ENCODE measurements around the gene MLLT10. TPM values are rescaled to one million over a fixed set of nuclear protein-coding genes. Genes with fewer than 3 reads are reported as not detected.
A peak's percentile ranks its signal among the peaks of the same experiment; 100 is the strongest.

The MLLT10 gene
- total and polyA plus RNA-seq, 9 of the 15 experiments (the other 6 are each of a cell fraction or from before 2014, with no cell fraction given) = 18.8 to 81.4 (median 64.2) TPM

GRCh38 chr10:21511946-21512572 is 22.0 kb upstream of the MLLT10 start:
- Histone ChIP-seq H2AFZ (ENCODE audit: low read depth, low read length) (peak overlapping the region; percentile 74; the same call in 1 of the 2 replicates), H3K9ac (ENCODE audit: insufficient read depth in 1 of 2, low read depth in 2 of 2, low read length in 2 of 2) (no peak overlapping the region; a peak in 1 of 4 replicates), H3K36me3 (ENCODE audit: control insufficient read depth, insufficient read depth, low read length) (no peaks in the 10 kb centered on the region), H3K4me2 (ENCODE audit: insufficient read depth, low read length) (no peak overlapping the region), H3K79me2 (ENCODE audit: control insufficient read depth, insufficient read depth, low read length) (no peaks in the 10 kb centered on the region), H3K4me3 (no peak overlapping the region), H3K27me3 (ENCODE audit: control insufficient read depth in 2 of 2, insufficient read depth in 2 of 2, low read length in 2 of 2) (no peaks in the 10 kb centered on the region), H3K9me3 (replicated peaks; ENCODE audit: control insufficient read depth, insufficient read depth, low read depth, low read length) (no peaks in the 10 kb centered on the region), H3K4me1 (replicated peaks in 1 of 2; ENCODE audit: control insufficient read depth in 2 of 2, insufficient read depth in 2 of 2, low read length in 2 of 2) (peaks cover 11% of the 10 kb centered on the region in 2 experiments; a peak in 3 of 5 replicates), H3K27ac (ENCODE audit: extremely low read depth, low read depth, low read length) (no peak overlapping the region), H3K9me1 (ENCODE audit: control insufficient read depth, insufficient read depth, low read length) (no peaks in the 10 kb centered on the region), H4K20me1 (replicated peaks; ENCODE audit: control insufficient read depth, insufficient read depth, low read length) (no peaks in the 10 kb centered on the region)
- 61% methylated on average over 3 of the region's 3 CpGs for WGBS (ENCODE audit: insufficient coverage, low coverage, missing lambda C conversion rate)
- FAIRE-seq (no peak), ATAC-seq (no peak), DNase-seq (ENCODE audit: extremely low read depth in 1 of 4, low spot score in 3 of 4) (no peak)
- in situ Hi-C loops (cut with MboI) (no loop called here), intact Hi-C loops (cut with micrococcal nuclease) (no loop called here)
- TF ChIP-seq ARID3A (IDR thresholded peaks at IDR 0.05; ENCODE audit: borderline replicate concordance, low read depth, low read length) (no peak), CSDE1 (IDR thresholded peaks at IDR 0.05) (no peak), ARID2 (IDR thresholded peaks at IDR 0.05) (no peak)
- POLR2A ChIA-PET = interaction anchor here (1.4 to 1.6 kb wide), 2 partner anchors 14 to 15 kb away, joined by 4 to 6 read pairs; partner anchors contain the start of gene SKIDA1
- CTCF ChIA-PET (ENCODE audit: low intra/inter-chr PET ratio) = no interaction called here
- BruUV-seq (replicated peaks) = no TSS peak
